GM23338 (cell line): ENCODE data around the gene C1QTNF8. TPM values are rescaled to one million over a fixed set of nuclear protein-coding genes. Genes with fewer than 3 reads are reported as not detected.

ENCODE experiments used
- ATAC-seq: fragments of 200-7000 bp; cut with Tn5 transposase; 3 replicates; pipeline ENCODE4 v1.9.1; 2020
- DNase-seq: peaks from one replicate; pipeline ENCODE4 v3.0.0-alpha.2; 2015; ENCODE audit warnings: low spot score
- H2AFZ ChIP-seq: fragments of 200-600 bp; sonication (generic); 2 replicates; pipeline ENCODE4 v1.8.0; 2016; ENCODE audit warnings: antibody characterized with exemption, mild to moderate bottlenecking, moderate library complexity
- H3F3A ChIP-seq: fragments of 200-600 bp; sonication (generic); replicated peaks from 2 replicates; pipeline ENCODE4 v1.8.0; 2017; ENCODE audit warnings: antibody characterized with exemption, mixed run types, low read depth
- H3K27ac ChIP-seq: fragments of 200-600 bp; sonication (generic); 2 replicates; pipeline ENCODE4 v1.6.1; 2016; ENCODE audit warnings: low read depth
- H3K27me3 ChIP-seq: fragments of 200-600 bp; sonication (generic); 2 replicates; pipeline ENCODE4 v1.8.0; 2016; ENCODE audit warnings: mild to moderate bottlenecking, mixed run types, moderate library complexity; ENCODE audit not compliant: insufficient read depth
- H3K36me3 ChIP-seq: fragments of 200-600 bp; sonication (generic); 2 replicates; pipeline ENCODE4 v1.8.0; 2016; ENCODE audit warnings: mild to moderate bottlenecking; ENCODE audit not compliant: insufficient read depth
- H3K4me1 ChIP-seq: fragments of 200-600 bp; sonication (generic); 2 replicates; pipeline ENCODE4 v1.8.0; 2016; ENCODE audit warnings: mild to moderate bottlenecking, moderate library complexity; ENCODE audit not compliant: insufficient read depth
- H3K4me2 ChIP-seq: fragments of 200-600 bp; sonication (generic); 2 replicates; pipeline ENCODE4 v1.7.1; 2017; ENCODE audit warnings: mixed run types
- H3K4me3 ChIP-seq: fragments of 200-600 bp; sonication (generic); 2 replicates; pipeline ENCODE4 v1.6.1; 2016; ENCODE audit warnings: mixed run types
- H3K79me2 ChIP-seq: fragments of 200-600 bp; sonication (generic); replicated peaks from 2 replicates; pipeline ENCODE4 v1.8.0; 2017; ENCODE audit warnings: mild to moderate bottlenecking; ENCODE audit not compliant: insufficient read depth
- H3K9me2 ChIP-seq: fragments of 200-600 bp; sonication (generic); 2 replicates; pipeline ENCODE4 v1.8.0; 2017; ENCODE audit not compliant: insufficient read depth
- H4K20me1 ChIP-seq: fragments of 200-600 bp; sonication (generic); replicated peaks from 2 replicates; pipeline ENCODE4 v1.8.0; 2017; ENCODE audit warnings: mild to moderate bottlenecking; ENCODE audit not compliant: insufficient read depth
- H3K27ac Mint-ChIP-seq: 2 replicates; pipeline ENCODE4 v1.8.0; 2020; ENCODE audit warnings: inconsistent platforms, mild to moderate bottlenecking, moderate library complexity, mixed read lengths
- H3K27me3 Mint-ChIP-seq: 3 replicates; pipeline ENCODE4 v1.8.0; 2022; ENCODE audit warnings: low read depth, mild to moderate bottlenecking, moderate library complexity, mixed read lengths, inconsistent platforms; ENCODE audit not compliant: insufficient read depth, poor library complexity
- H3K36me3 Mint-ChIP-seq: 3 replicates; pipeline ENCODE4 v1.8.0; 2021; ENCODE audit warnings: low read depth, mild to moderate bottlenecking, inconsistent platforms, moderate library complexity, mixed read lengths
- H3K4me1 Mint-ChIP-seq: 3 replicates; pipeline ENCODE4 v1.8.0; 2020; ENCODE audit warnings: mild to moderate bottlenecking, inconsistent platforms, mixed read lengths
- H3K4me3 Mint-ChIP-seq: 3 replicates; pipeline ENCODE4 v1.8.0; 2021; ENCODE audit warnings: moderate library complexity, mild to moderate bottlenecking, inconsistent platforms, mixed read lengths
- H3K9me3 Mint-ChIP-seq: 3 replicates; pipeline ENCODE4 v1.8.0; 2020; ENCODE audit warnings: moderate library complexity, mild to moderate bottlenecking, inconsistent platforms, mixed read lengths
- ETS1 ChIP-seq: IDR thresholded peaks from 2 replicates; pipeline ENCODE4 v1.6.1; 2016; ENCODE audit warnings: antibody characterized with exemption
- EZH2 ChIP-seq: fragments of 200-600 bp; sonication (generic); IDR thresholded peaks from one replicate; pipeline ENCODE4 v1.8.0; 2017; ENCODE audit warnings: antibody characterized with exemption, mild to moderate bottlenecking, low read depth; ENCODE audit not compliant: unreplicated experiment
- POLR2AphosphoS5 ChIP-seq: IDR thresholded peaks from 2 replicates; pipeline ENCODE4 v1.6.1; 2016; ENCODE audit warnings: antibody characterized with exemption, low read depth
- REST ChIP-seq: IDR thresholded peaks from one replicate; pipeline ENCODE4 v1.6.1; 2018; ENCODE audit warnings: antibody characterized with exemption; ENCODE audit not compliant: unreplicated experiment
- STAT1 ChIP-seq: IDR thresholded peaks from one replicate; pipeline ENCODE4 v1.6.1; 2016; ENCODE audit warnings: antibody characterized with exemption; ENCODE audit not compliant: unreplicated experiment
- ZNF114 ChIP-seq: fragments of 250-450 bp; sonication (Bioruptor Pico); IDR thresholded peaks from 2 replicates; pipeline ENCODE4 v1.5.0; 2020; ENCODE audit warnings: mild to moderate bottlenecking, moderate library complexity
- ZNF331 ChIP-seq: fragments of 250-450 bp; sonication (Bioruptor Pico); IDR thresholded peaks from 2 replicates; pipeline ENCODE4 v1.5.0; 2020; ENCODE audit warnings: low read depth, mild to moderate bottlenecking, moderate library complexity
- polyA plus RNA-seq: library from polyadenylated mRNA; unstranded; fragments of >200 nt; fragmentation: Nextera tagmentation; extraction: Ambion mirVana; gene quantifications from 2 replicates; pipeline ENCODE4 v1.2.1, GENCODE V29; 2016
- total RNA-seq: library from RNA; depleted of rRNA; stranded (reverse); fragments of >200 nt; shearing (Covaris generic); gene quantifications from 2 replicates; pipeline ENCODE4 v1.2.3, GENCODE V29; 2014
- TF ChIP-seq, protein P1 (sequence below), 2 experiments: fragments of 200-600 bp in 1 of 2; sonication (generic) in 1 of 2; conservative IDR thresholded peaks; 2 replicates each; pipeline versions ENCODE4 v1.5.1 to v1.6.1; 2016 to 2017; ENCODE audit warnings: antibody characterized with exemption in 2 of 2, low read depth in 2 of 2, mild to moderate bottlenecking in 2 of 2, moderate library complexity in 1 of 2
- TF ChIP-seq, protein P2 (sequence below): fragments of 250-450 bp; sonication (Bioruptor Pico); IDR thresholded peaks from 2 replicates; pipeline ENCODE4 v1.5.0; 2020; ENCODE audit warnings: mild to moderate bottlenecking, moderate library complexity

C1QTNF8 gene
- total and polyA plus RNA-seq, 2 experiments from 2014 or later = not detected

GRCh38 chr16:1094124-1094479, 1.9 kb downstream of the C1QTNF8 start (continued):
- TF ChIP-seq REST (no peak), ETS1 (no peak), POLR2AphosphoS5 (no peak), ZNF114 (CRISPR knock-in tag) (no peak), EZH2 (no peak), ZNF331 (CRISPR knock-in tag) (no peak)
- TF ChIP-seq, protein P1, sequence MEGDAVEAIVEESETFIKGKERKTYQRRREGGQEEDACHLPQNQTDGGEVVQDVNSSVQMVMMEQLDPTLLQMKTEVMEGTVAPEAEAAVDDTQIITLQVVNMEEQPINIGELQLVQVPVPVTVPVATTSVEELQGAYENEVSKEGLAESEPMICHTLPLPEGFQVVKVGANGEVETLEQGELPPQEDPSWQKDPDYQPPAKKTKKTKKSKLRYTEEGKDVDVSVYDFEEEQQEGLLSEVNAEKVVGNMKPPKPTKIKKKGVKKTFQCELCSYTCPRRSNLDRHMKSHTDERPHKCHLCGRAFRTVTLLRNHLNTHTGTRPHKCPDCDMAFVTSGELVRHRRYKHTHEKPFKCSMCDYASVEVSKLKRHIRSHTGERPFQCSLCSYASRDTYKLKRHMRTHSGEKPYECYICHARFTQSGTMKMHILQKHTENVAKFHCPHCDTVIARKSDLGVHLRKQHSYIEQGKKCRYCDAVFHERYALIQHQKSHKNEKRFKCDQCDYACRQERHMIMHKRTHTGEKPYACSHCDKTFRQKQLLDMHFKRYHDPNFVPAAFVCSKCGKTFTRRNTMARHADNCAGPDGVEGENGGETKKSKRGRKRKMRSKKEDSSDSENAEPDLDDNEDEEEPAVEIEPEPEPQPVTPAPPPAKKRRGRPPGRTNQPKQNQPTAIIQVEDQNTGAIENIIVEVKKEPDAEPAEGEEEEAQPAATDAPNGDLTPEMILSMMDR (conservative IDR thresholded peaks at IDR 0.05; ENCODE audit: low read depth in 2 of 2) = no peak

- DNase-seq (peak; percentile 64), ATAC-seq (peak; percentile 55)
- Mint-ChIP-seq H3K27me3 (peaks cover 12% of the 10 kb centered on the region), H3K36me3 (peaks cover 4% of the 10 kb centered on the region; the same call in 2 of the 3 replicates), H3K4me1 (no peaks in the 10 kb centered on the region), H3K9me3 (peaks cover 7% of the 10 kb centered on the region), H3K27ac (no peak overlapping the region), H3K4me3 (no peak overlapping the region)
- no peaks in the 10 kb centered on the region for H3K79me2 ChIP-seq
- no peak overlapping the region for H3K4me3 ChIP-seq
- no peak overlapping the region for H2AFZ ChIP-seq
- H3K36me3 ChIP-seq = no peaks in the 10 kb centered on the region
- H4K20me1 ChIP-seq = no peaks in the 10 kb centered on the region
- no peaks in the 10 kb centered on the region for H3F3A ChIP-seq
- no peak overlapping the region for H3K4me2 ChIP-seq
- no peaks in the 10 kb centered on the region for H3K4me1 ChIP-seq
- H3K27me3 ChIP-seq = no peaks in the 10 kb centered on the region
- H3K27ac ChIP-seq = no peak overlapping the region
- no peaks in the 10 kb centered on the region for H3K9me2 ChIP-seq
- no peak for TF ChIP-seq ETS1
- no peak for TF ChIP-seq STAT1
- TF ChIP-seq, protein P2, sequence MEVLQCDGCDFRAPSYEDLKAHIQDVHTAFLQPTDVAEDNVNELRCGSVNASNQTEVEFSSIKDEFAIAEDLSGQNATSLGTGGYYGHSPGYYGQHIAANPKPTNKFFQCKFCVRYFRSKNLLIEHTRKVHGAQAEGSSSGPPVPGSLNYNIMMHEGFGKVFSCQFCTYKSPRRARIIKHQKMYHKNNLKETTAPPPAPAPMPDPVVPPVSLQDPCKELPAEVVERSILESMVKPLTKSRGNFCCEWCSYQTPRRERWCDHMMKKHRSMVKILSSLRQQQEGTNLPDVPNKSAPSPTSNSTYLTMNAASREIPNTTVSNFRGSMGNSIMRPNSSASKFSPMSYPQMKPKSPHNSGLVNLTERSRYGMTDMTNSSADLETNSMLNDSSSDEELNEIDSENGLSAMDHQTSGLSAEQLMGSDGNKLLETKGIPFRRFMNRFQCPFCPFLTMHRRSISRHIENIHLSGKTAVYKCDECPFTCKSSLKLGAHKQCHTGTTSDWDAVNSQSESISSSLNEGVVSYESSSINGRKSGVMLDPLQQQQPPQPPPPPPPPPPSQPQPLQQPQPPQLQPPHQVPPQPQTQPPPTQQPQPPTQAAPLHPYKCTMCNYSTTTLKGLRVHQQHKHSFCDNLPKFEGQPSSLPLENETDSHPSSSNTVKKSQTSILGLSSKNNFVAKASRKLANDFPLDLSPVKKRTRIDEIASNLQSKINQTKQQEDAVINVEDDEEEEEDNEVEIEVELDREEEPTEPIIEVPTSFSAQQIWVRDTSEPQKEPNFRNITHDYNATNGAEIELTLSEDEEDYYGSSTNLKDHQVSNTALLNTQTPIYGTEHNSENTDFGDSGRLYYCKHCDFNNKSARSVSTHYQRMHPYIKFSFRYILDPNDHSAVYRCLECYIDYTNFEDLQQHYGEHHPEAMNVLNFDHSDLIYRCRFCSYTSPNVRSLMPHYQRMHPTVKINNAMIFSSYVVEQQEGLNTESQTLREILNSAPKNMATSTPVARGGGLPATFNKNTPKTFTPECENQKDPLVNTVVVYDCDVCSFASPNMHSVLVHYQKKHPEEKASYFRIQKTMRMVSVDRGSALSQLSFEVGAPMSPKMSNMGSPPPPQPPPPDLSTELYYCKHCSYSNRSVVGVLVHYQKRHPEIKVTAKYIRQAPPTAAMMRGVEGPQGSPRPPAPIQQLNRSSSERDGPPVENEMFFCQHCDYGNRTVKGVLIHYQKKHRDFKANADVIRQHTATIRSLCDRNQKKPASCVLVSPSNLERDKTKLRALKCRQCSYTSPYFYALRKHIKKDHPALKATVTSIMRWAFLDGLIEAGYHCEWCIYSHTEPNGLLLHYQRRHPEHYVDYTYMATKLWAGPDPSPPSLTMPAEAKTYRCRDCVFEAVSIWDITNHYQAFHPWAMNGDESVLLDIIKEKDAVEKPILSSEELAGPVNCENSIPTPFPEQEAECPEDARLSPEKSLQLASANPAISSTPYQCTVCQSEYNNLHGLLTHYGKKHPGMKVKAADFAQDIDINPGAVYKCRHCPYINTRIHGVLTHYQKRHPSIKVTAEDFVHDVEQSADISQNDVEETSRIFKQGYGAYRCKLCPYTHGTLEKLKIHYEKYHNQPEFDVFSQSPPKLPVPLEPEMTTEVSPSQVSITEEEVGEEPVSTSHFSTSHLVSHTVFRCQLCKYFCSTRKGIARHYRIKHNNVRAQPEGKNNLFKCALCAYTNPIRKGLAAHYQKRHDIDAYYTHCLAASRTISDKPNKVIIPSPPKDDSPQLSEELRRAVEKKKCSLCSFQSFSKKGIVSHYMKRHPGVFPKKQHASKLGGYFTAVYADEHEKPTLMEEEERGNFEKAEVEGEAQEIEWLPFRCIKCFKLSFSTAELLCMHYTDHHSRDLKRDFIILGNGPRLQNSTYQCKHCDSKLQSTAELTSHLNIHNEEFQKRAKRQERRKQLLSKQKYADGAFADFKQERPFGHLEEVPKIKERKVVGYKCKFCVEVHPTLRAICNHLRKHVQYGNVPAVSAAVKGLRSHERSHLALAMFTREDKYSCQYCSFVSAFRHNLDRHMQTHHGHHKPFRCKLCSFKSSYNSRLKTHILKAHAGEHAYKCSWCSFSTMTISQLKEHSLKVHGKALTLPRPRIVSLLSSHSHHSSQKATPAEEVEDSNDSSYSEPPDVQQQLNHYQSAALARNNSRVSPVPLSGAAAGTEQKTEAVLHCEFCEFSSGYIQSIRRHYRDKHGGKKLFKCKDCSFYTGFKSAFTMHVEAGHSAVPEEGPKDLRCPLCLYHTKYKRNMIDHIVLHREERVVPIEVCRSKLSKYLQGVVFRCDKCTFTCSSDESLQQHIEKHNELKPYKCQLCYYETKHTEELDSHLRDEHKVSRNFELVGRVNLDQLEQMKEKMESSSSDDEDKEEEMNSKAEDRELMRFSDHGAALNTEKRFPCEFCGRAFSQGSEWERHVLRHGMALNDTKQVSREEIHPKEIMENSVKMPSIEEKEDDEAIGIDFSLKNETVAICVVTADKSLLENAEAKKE (CRISPR knock-in tag) = no peak
Measured at GRCh38 chr16:1093284-1094123, 2.5 kb downstream of the C1QTNF8 start.
